K562 (cell line): Measurements from ENCODE around the gene PEX11B. TPM values are rescaled to one million over a fixed set of nuclear protein-coding genes. Genes with fewer than 3 reads are reported as not detected.

ENCODE experiments used
- CHD2 ChIP-seq: IDR thresholded peaks from 2 replicates; pipeline ENCODE4 v1.6.1; 2011; ENCODE audit warnings: low read depth, low read length
- HNRNPH1 ChIP-seq: fragments of 200-400 bp; formaldehyde crosslinking; optimal IDR thresholded peaks from 2 replicates; pipeline ENCODE3; 2017; ENCODE audit warnings: low read depth, mild to moderate bottlenecking, low read length, moderate library complexity
- MCM2 ChIP-seq: fragments of 450-650 bp; IDR thresholded peaks from 2 replicates; pipeline ENCODE4 v1.6.1; 2017; ENCODE audit warnings: low read depth, mild to moderate bottlenecking
- MCM5 ChIP-seq: fragments of 450-650 bp; IDR thresholded peaks from 2 replicates; pipeline ENCODE4 v1.6.1; 2016; ENCODE audit warnings: low read depth
- SRSF7 ChIP-seq: fragments of 200-400 bp; formaldehyde crosslinking; optimal IDR thresholded peaks from 2 replicates; pipeline ENCODE3; 2017; ENCODE audit warnings: mild to moderate bottlenecking, low read depth, low read length
- ZNF184 ChIP-seq: sonication (generic); formaldehyde crosslinking; IDR thresholded peaks from 2 replicates; pipeline ENCODE4 v1.5.0; 2020; ENCODE audit warnings: missing genetic modification reagents
- polyA plus RNA-seq, 8 experiments: library from polyadenylated mRNA; depleted of rRNA in 4 of 8; stranded (reverse) in 5 of 8; unstranded in 3 of 8; fragments of >200 nt; fragmentation: Nextera tagmentation in 2 of 8; fragmentation: Illumina TruSeq in 1 of 8; extraction: Ambion mirVana in 2 of 8; extraction: Trizol in 1 of 8; gene quantifications; 2 replicates each; pipeline versions ENCODE4 v1.2.1 to v1.2.3, GENCODE V29; 2011 to 2014; ENCODE audit warnings: inconsistent platforms in 1 of 8, missing spikeins in 1 of 8
- total RNA-seq, 7 experiments: library from RNA; depleted of rRNA in 6 of 7; stranded (reverse); fragments of >200 nt in 6 of 7; fragmentation: Illumina TruSeq in 2 of 7; extraction: Trizol in 2 of 7; gene quantifications; 2 replicates each; pipeline versions ENCODE4 v1.2.1 to v1.2.3, GENCODE V29; 2011 to 2021; ENCODE audit warnings: low replicate concordance in 1 of 7
- TF ChIP-seq, protein P1 (sequence below): sonication (generic); formaldehyde crosslinking; IDR thresholded peaks from 2 replicates; pipeline ENCODE4 v1.8.1; 2023; ENCODE audit warnings: mild to moderate bottlenecking, missing genetic modification reagents
- TF ChIP-seq, protein P2 (sequence below): IDR thresholded peaks from 3 replicates; pipeline ENCODE4 v1.6.1; 2011; ENCODE audit warnings: borderline replicate concordance, mild to moderate bottlenecking, moderate library complexity; ENCODE audit not compliant: insufficient read length; ENCODE audit errors: extremely low read depth

PEX11B gene
- total and polyA plus RNA-seq, 9 of the 15 experiments (the other 6 are each of a cell fraction or from before 2014, with no cell fraction given) = 13.2 to 60.0 (median 21.7) TPM

DNA sequence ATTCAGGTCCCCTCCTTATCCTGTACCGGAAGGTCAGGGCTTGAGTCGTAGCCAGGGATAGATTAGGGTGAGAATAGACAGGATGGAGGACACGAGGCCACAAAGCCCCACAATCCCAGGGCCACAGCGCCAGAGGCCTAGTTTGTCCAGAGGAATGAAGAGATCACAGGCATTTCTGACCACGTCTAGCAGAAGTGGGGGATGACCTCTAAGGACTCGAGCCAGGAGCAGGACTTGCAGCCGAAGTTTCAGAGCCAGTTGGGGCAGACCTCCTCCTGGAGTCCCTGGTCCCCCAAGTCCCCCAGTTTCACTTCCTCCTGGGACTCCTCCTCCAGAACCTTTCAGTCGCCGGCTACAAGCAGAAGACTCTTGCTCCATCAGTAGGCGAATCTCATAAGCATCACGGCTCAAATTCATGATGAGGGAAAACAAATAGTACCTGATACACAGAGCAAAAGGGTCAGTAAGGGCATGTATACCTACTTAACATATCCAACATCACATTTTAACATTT, 6.3 kb downstream of the PEX11B start (continued):
- TF ChIP-seq, protein P1, sequence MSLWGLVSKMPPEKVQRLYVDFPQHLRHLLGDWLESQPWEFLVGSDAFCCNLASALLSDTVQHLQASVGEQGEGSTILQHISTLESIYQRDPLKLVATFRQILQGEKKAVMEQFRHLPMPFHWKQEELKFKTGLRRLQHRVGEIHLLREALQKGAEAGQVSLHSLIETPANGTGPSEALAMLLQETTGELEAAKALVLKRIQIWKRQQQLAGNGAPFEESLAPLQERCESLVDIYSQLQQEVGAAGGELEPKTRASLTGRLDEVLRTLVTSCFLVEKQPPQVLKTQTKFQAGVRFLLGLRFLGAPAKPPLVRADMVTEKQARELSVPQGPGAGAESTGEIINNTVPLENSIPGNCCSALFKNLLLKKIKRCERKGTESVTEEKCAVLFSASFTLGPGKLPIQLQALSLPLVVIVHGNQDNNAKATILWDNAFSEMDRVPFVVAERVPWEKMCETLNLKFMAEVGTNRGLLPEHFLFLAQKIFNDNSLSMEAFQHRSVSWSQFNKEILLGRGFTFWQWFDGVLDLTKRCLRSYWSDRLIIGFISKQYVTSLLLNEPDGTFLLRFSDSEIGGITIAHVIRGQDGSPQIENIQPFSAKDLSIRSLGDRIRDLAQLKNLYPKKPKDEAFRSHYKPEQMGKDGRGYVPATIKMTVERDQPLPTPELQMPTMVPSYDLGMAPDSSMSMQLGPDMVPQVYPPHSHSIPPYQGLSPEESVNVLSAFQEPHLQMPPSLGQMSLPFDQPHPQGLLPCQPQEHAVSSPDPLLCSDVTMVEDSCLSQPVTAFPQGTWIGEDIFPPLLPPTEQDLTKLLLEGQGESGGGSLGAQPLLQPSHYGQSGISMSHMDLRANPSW (CRISPR knock-in tag) = no peak
- TF ChIP-seq SRSF7 (no peak), MCM5 (no peak), CHD2 (no peak), MCM2 (no peak), HNRNPH1 (no peak), ZNF184 (no peak)
- TF ChIP-seq, protein P2, sequence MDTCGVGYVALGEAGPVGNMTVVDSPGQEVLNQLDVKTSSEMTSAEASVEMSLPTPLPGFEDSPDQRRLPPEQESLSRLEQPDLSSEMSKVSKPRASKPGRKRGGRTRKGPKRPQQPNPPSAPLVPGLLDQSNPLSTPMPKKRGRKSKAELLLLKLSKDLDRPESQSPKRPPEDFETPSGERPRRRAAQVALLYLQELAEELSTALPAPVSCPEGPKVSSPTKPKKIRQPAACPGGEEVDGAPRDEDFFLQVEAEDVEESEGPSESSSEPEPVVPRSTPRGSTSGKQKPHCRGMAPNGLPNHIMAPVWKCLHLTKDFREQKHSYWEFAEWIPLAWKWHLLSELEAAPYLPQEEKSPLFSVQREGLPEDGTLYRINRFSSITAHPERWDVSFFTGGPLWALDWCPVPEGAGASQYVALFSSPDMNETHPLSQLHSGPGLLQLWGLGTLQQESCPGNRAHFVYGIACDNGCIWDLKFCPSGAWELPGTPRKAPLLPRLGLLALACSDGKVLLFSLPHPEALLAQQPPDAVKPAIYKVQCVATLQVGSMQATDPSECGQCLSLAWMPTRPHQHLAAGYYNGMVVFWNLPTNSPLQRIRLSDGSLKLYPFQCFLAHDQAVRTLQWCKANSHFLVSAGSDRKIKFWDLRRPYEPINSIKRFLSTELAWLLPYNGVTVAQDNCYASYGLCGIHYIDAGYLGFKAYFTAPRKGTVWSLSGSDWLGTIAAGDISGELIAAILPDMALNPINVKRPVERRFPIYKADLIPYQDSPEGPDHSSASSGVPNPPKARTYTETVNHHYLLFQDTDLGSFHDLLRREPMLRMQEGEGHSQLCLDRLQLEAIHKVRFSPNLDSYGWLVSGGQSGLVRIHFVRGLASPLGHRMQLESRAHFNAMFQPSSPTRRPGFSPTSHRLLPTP = no peak
